NB4 (cell line): ENCODE data around the gene CLSTN2.

ENCODE experiments used
- MYC ChIP-seq: IDR thresholded peaks from 2 replicates; pipeline ENCODE4 v1.6.1; 2011; ENCODE audit warnings: low read depth, low read length
- POLR2A ChIP-seq: IDR thresholded peaks from 2 replicates; pipeline ENCODE4 v1.6.1; 2011; ENCODE audit warnings: mild to moderate bottlenecking; ENCODE audit not compliant: insufficient read length; ENCODE audit errors: extremely low read depth

DNA sequence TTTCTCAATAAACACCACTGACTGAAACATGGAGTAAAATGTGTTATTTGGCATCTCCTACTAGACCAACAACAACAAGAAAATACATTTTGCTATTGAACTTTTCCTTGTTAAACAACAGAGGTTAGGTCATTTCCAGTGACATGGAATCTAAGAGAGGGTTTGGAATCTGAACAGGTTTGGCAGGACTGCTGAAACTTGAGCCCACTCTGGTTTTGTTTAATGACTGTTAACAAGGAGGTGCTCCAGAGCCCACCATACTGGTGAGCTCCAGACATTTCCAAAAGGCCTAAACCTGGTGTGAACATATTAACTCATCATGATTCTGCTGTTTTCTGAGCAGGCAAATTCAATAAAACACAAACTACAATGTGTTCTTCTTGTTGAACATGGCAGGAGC lies 412.2 kb downstream of the CLSTN2 start:
- TF ChIP-seq MYC (no peak), POLR2A (no peak)
